NCI-H2227 (cell line): Measurements from ENCODE around the gene INAFM2.

Experiments
- DNase-seq: peaks from one replicate; lab custom pipeline; 2025; ENCODE audit not compliant: unreplicated experiment; lab: John Stamatoyannopoulos, UW

The INAFM2 gene

DNA sequence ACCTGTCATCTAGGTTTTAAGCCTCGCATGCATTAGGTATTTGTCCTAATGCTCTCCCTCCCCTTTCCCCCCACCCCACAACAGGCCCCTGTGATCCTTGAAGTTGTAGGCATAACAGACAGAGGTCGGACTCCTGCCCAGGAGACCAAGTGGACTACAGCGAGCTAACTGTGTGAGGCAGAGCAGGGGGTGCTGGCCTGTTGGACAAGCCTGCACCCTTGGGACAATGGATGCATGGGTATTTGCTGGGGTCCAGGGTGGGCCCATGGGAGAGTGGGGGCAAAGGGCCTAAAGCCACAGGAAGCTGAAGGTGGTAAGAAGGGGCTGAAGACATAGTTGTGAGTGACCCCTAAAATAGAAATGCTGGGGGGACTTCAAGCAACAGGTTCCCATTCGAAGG lies 18.2 kb upstream of the INAFM2 start:
- DNase-seq, result no peak

DNA sequence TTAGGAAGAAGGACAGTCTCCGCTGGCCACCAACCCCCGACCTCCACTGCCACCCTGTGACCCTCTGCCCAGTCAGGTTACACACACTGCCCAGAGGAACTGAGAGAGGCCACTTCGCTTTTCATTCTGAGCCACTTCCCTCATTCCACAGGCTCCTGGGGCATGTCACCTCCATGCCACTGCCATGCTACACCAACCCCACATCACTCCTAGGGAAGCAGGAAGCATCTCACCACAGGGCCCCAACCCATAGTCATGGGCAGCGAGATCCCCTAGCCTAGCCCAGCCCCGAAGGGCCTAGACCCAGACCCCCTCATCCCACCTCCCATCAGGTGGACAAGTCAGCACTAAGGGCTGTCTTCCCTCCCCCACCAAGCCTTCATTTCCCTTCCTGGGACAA lies 17.1 kb upstream of the INAFM2 start:
- no peak for DNase-seq

DNA sequence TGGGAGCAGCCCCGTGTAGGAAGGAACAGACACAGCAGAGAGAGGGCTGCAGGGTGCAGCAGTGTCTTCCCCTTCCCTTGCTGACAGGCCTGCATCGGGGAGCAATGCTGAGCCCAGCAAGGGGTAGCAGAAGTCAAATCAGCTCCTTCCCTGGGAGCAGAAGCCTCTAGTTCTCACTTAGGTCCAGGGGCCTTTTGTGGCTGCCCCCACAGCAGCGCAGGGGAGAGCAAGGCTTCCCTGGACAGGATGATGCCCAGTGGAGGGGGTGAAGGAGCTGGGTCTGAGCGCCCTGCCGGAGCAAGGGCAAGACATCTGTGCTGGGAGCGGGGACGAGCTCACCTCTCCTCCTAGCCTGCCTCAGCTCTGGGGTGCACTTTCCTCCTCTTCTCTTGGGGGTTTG lies 16.6 kb upstream of the INAFM2 start:
- DNase-seq, result no peak

DNA sequence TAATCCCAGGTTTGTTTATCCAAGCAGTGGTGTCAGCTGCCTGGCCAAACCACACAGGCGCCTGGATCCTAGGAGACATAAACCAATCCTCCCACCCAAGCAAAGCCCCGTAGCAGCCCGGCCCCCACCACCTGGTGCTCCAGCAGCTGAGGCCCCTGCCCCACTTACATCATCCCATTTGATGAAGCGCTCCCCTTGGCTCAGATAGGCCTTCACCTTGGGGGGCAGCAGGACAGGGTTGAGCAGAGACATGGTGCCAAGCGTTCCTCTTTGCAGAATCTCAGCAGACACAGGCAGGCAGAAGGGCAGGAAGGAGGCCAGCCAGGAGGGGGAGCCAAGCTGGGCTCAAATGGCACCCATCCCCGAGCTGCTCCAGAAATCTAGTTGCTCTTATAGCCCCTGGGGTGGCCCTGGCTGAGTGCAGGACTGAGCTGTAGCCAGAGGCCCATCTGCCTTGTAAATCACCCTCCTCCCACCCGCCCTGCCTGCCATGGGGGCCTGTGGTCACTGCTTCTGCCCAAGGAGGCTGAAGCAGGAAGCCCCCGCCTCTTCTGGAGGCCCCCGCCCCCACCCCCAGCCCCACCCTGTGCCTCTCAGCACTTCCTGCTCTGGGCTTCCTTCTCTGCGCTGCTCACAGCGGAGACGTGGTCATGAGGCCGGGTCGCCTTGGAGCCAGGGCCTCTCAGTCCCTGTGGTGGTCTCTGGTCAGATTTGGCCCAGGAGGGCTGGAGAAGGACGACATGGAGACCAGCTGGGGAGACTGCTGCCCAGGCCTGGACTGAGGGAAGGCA lies 15.9 kb upstream of the INAFM2 start, which contains the start of gene PLCB2:
TSS of gene PLCB2 (minus strand) at position 515 of the 791 bp plus-strand sequence. CDS start at position 252, 263 bp downstream.
- DNase-seq, result no peak

DNA sequence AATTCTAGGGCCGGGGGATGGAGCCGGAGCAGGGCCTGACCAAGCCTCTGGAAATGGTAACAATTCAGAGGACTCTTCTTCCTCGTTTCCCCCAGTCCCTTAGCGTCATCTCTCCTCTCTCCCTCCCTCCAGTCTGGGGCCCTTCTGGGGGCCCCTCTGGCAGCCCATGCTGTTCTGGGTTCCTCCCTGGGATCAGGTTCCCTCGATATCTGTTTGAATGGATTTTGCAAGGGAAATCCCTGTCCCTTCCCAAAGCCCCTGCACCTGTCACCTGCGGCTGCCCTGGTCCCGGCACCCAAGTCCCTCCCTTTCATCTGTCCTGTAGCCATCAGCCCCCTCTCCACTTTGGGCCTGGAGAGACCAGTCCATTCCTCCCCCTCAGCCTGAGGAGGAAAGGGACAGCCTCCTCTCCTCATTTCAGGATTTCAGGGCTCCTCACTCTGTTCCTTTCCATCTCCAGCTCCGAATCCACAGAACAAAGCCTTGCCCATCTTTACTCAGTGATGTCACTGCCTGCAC lies 14.1 kb upstream of the INAFM2 start:
- no peak for DNase-seq

DNA sequence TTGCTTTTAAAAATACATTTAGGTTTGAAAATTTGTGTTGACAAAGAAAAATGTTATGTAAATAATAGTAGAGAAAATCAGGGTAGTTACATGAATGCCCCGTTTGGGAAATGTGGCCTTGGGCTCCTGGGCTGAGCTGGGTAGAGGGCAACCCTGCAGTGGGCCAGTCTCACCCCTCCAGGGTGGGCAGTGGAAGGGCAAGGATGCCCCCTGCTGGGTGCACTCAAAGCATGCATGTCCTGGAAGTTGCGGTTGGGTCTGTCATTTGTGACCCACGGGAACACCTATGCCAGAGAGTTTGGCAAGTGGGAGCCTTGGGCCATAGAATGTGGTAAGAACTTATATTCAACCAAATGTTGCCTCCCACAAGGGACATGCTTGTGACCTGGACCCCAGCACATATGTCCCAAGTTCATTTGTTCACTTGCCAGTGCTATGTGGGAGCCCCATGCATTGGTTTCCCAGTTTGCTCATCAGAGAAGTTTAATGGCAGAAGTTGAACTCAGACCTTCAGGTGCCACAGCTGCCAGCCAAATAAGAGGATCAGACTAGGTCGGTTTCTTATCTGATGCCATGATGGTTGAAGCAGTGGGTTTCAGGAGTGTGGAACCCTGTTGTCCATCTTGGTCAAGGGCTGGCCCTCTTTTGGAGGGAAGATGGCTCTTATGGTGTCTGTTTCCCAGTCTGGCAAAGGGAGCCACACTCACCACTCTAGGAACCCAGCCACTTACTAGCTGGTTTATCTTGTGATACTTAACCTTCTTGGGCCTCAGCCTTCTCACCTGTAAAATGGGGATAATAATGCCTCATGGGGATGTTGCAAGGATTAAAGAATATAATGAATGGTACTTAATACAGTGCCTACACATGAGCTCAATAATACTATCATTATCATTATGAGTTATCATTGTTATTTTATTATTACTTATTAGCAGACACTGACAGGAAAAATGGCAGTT lies 13.2 kb upstream of the INAFM2 start:
- DNase-seq, result peak; percentile 37

DNA sequence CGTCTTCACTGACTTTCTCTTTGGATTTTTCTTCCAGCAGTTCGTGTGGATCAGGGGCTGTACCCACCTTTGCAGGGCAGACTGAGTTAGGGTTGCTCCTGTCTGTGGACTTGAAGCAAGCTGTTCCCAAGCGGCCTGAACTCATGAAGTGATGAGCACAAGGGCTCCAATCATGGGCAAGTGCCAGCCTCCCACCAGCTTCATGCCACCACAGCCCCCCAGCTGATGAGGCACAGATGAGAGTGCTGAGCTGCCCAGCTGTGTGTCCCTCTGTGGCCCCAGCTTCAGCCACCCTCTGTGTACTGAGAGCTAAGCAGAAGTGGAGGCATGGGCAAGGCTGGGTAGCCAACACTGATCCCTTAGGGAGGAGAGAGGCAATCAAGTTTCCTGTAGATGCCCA lies 12.5 kb upstream of the INAFM2 start:
- no peak for DNase-seq

DNA sequence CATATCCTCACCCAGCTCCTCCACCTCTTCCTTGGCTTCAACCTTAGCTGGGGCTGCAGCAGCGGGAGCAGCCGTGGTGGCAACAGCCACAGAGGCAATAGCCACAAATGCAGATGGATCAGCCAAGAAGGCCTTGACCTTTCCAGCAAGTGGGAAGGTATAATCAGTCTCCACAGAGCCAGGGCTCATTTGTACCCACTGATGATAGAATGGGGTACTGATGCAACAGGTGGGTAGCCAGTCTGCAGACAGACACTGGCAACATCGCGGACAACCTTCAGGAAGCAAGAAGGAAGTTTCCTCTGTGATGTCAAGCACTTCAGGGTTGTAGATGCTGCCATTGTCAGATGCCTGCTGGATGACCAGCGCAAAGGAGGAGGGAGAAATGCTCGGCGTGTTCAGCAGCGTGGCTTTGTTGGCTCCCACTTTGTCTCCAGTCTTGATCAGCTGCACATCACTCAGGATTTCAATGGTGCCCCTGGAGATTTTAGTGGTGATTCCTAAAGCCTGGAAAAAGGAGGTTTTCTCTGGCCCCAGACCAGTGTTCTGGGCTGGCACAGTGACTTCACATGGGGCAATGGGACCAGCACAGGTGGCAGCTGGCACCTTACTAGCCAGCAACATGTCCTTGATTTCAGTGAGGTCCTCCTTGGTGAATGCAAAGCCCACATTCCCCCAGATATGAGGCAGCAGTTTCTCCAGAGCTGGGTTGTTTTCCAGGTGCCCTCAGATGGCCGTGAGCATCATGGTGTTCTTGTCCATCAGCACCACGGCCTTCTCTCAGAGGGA lies 10.9 kb upstream of the INAFM2 start:
- DNase-seq, result no peak

DNA sequence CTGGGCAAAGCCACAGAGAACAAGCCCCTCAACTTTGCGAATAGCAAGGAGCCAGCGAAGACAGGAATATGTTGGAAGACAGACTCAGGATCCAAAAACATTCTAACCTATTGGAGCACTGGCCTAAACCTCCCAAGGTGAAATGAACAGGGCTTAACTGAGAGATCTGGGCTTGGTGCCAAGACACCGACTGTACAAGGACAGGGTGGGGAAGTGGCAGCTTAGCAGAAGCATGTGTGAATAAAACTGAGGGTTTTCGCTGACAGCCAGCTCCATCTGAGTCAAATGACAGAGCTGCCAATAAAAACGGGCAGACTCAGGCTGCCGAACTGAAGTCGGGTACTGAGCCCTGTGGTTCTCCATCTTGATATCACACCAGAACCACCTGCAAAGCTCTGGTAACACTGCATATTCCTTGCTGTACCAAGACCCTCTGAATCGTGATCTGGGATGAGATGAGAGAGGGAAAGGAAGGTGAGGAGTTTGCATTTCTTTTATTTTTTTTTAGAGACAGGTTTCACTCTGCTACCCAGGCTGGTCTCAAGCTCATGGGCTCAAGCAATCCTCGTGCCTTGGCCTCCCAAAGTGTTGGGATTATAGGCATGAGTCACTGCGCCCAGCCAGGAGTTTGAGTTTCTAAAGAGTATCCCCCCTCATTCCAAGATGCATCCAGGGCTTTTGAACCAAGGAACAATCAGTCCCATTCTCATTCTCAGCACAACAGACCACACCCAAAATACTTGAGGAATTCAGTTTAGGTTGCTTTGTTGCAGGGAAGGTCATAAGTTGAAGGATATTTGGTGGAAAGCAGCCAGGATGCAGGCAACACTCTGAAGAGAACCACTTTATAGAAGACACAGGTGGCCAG lies 9.7 kb upstream of the INAFM2 start:
- DNase-seq, result peak; percentile 76

DNA sequence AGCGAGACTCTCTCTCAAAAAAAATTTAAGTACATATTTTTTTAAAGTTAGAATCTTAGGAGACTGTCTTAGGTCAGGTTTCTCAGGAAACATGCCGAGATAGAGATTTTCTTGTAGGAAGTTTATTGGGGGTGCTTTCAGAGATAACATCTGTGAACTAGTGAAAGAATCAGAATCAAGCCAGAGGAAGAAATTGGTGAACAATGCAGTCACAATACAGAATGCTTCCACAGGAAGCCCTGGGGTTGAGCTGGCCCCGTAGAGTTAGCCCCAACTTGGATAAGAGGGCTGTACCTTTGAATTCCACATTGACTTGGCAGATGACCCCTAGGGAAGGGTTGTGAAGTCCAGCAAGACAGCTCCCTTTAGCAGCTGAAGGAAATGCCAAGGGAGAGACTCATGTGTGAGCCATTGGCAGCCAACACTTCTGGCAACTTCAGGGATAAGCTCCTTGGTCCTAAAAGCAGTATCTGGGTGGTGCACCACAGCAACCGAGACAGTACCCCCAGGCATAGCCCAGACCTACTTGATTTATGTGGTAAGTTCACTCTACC lies 8.7 kb upstream of the INAFM2 start:
- DNase-seq, result no peak

DNA sequence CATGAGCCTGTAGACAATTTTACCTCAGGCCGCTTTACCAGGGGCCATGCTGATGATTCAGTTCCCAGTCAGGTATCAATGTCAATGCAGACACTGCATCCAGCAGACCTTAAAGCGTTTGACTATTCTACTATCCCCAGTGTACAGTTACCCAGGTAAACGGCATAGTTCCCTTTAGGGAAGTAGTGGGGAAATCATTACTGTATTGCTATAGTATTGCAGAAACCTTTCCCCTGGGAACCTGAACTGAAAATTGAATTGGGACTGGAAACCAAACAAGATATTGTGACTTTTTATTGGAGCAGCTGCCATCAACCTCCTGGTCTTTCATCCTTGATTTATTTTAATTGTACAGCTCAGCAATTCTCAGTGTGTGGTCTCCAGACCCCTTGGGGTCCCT lies 6.6 kb upstream of the INAFM2 start:
- DNase-seq, result no peak

DNA sequence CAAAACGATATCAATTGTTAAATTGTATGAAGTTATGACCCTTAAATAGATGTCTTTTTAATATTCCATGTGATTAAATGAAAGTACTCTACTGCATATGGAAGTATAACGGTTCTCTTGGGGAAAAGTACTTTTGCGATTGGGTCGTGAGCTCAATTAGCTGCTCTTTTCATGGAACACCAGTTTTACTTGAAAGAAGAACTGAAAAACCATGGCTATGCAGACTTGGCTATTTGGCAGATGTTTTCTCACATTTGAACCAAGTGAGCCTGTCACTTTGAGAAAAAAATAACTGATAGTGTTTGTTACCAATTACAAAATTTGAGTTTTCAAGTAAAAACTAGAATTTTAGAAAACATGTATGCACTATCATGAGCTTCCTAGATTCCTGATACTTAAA lies 5.9 kb upstream of the INAFM2 start:
- DNase-seq, result no peak

DNA sequence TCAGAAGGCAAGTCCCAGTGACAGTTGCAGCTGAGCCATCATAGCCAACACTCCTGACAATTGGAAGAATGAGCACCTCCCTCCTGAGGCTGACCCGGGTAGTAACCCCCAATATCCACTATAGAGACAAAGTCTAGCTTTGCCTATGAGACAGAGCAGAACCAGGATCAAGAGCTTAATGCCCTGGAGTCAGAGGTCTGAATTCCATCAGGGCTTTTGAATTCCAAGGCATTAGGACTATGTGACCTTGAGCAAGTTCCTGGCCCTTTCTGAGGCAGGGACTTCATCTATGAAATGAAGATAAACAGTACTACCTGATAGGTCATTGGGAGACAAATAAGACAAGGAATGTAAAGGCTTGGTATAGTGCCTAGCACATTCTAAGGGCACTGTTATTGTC lies 3.1 kb upstream of the INAFM2 start:
- no peak for DNase-seq

DNA sequence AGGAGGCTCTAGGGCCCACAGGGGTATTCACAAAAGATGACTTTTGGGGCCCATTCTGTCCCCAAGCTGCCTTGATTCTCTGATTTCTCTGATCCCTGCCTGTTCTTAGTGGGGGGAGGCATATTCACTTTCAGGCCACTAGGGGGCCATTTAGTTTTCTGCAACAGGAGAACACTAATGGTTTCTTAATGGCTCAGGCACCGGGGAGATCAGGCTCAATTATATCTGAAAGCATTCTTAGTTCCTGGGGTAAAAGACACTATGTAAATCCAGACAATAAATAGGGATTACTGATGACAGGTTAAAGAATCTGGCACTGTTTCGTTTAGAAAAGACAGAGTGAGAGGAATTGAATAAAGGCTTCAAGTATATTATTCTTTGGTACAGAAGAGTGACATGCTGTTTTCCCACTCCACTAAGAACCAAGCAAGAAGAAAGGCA lies 2.5 kb upstream of the INAFM2 start:
- DNase-seq, result peak; percentile 66

DNA sequence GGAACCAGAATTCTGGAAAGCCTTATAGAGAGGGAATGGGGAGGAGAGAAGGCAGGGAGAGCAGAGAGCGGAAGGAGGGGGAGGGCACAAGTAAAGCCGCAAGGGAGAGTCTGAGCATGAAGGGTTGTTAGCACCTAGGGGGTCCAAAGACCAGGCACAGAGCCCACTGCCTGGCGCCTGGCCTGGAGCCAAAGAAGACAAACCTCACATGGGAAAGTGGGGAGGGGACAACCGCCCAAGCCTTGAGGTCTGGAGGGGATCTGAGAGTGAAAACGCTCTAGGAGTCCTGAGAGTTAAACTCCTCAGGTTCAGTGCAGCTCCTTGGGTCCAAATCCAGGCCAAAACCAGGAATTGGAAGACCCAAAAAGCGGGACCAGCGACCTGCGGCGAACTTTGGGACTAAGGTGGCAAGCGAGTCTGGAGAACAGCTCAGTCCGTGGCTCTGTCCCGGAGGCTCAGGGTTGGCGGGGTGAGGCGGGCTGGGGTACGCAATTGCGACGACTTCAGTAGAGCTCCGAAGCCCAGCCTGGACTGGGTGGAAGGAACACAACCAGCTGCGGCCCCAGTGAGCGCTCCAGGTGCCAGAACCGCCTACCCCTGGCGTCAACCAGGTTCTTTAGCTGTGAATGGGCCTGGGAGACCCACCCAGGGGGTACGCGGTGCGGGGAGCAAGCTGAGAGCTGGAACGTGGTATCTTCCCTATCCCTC lies 807 bp upstream of the INAFM2 start:
- DNase-seq, result no peak

DNA sequence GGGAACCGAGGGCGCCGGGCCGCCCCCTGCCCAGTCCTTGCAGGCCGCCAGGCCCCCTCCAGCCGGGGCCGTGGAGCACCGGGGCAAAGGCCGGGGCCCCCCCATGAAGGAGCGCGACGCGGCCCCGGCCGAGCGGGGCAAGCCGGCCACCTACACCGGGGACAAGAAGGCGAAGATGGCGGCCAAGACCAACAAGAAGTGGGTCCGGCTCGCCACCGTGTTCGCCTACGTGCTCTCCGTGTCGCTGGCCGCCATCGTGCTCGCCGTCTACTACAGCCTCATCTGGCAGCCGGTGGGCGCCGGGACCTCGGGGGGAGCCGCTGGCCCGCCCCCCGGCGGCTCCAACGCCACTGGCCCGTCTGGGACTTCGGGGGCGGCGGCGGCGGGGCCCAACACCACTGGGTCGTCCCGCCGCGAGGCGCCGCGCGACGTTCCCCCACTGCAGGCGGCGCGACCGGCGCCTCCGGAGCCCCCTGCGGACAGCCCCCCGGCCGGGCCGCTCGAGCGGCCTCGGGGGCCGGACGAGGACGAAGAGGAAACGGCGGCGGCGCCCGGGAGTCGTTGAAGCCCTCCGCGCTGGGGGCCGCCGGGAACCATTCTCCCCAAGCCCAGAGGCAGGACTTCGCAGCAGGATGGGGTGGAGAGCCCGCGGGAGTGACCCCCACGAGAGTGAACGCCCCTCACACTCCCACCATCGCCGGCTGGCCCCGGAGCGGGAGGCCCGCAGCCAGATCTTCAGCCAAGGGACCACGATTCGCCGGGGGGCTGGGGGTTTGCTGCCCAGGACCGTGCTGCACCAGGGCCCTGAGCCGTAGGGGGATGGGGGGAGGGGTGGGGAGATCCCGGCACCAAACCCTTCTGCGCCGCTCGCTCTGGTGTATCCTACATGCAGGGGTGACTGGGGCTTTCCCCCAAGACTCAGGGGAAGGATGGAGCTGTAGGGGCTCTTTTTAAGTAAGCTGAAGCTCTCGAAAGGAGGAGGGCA lies 753 bp downstream of the INAFM2 start:
- no peak for DNase-seq

DNA sequence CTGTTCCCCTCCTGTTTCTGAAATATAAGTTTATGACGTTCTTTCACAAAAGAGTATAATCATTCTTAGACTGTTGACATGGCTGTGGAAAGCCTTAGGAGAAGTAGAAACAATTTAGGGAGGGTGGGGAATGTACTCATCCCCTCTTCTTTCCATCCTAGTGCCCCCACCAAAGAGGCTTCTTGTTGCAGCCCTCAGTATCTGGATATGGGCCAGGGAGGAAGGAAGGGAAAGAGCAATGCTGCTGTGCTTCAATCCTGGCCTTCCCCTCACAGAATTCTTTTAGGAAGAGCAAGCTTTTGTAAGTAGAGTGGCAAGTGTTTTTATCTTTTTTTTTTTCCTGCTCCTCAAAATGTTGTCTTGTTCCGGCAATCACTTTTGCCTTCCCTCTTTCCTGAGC lies 1.7 kb downstream of the INAFM2 start:
- DNase-seq, result no peak

DNA sequence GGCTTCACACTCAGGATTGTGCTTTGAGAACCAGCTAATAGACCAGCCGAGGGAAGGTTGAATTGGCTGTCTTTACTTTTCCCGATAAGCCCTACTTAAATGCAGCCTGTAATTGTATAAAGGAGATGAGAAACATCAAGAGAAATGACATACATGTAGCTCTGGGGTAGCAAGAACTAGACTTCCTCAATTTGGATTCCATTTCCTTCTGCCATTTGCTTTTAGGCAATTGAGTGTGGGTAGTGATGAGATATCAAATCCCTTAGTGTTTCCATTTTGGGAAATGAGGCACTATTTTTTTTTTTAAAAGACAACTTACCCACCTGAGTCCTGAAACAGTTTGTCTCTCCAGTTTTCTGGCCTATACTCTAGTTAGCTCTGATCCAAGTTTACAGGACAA lies 2.2 kb downstream of the INAFM2 start:
- no peak for DNase-seq
